Activated CD8-positive, alpha-beta memory T cell treated with anti-CD3 and anti-CD28 coated beads for 48 hours (primary cell): ENCODE measurements around the gene CTBP1.

Experiments
- DNase-seq, 3 experiments: peaks; one replicate each; pipeline ENCODE4 v3.0.0-alpha.2; 2020; ENCODE audit warnings: low read depth in 2 of 3, low spot score in 2 of 3

CTBP1 gene

GRCh38 chr4:1250921-1251772 is 2.2 kb upstream of the CTBP1 start:
- DNase-seq = no peak

DNA sequence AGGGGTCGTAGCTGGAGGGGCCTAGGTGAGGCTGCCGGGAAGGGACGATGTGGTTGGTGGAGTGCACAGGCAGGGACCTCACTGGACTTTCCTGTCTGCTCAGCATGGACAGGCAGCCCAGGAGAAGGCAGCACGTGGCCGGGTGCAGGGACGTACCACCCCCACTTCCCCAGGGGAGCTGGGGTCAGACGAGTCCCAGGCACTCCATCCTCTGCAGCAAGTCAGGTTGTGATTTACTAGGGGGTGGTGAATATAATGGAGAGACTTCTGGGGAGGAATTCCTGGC is 1.5 kb upstream of the CTBP1 start:
- DNase-seq = no peak

GRCh38 chr4:1249731-1250526 is 999 bp upstream of the CTBP1 start:
- peak in 1 of 3 experiments; percentile 38 for DNase-seq

DNA sequence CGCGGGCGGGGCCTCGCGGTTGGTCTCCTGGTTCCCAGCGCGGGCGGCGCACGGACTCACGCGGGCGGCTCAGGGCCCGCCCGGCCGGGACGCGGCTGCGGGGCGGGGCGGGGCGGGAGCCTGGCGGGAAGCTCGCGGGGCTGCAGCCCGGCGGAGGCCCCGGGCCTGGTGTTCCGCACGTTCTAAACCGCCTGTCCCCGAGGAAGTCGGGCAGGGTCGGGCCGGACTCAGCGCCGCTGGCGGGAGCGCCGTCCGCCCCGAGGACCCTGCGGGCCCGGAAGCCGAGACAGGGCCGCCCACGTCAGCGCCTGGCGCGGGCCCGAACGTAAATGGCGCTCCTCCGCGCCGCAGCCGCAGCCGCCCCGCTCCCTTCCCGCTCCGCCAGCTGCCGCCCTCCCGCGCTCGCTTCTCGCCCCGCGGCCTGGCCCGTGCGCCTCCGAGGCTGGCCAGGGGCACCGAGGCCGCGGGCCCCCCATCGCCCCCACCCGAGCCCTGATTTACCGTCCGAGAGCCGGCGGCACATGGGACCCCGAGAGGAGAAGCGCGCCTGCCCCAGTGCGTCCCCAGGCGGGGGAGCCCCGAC is 309 bp upstream of the CTBP1 start:
- peak; percentile 57 to 63 (median 63) for DNase-seq

GRCh38 chr4:1247864-1248244 is 1.1 kb downstream of the CTBP1 start:
- peak in 1 of 3 experiments; percentile 32 for DNase-seq

DNA sequence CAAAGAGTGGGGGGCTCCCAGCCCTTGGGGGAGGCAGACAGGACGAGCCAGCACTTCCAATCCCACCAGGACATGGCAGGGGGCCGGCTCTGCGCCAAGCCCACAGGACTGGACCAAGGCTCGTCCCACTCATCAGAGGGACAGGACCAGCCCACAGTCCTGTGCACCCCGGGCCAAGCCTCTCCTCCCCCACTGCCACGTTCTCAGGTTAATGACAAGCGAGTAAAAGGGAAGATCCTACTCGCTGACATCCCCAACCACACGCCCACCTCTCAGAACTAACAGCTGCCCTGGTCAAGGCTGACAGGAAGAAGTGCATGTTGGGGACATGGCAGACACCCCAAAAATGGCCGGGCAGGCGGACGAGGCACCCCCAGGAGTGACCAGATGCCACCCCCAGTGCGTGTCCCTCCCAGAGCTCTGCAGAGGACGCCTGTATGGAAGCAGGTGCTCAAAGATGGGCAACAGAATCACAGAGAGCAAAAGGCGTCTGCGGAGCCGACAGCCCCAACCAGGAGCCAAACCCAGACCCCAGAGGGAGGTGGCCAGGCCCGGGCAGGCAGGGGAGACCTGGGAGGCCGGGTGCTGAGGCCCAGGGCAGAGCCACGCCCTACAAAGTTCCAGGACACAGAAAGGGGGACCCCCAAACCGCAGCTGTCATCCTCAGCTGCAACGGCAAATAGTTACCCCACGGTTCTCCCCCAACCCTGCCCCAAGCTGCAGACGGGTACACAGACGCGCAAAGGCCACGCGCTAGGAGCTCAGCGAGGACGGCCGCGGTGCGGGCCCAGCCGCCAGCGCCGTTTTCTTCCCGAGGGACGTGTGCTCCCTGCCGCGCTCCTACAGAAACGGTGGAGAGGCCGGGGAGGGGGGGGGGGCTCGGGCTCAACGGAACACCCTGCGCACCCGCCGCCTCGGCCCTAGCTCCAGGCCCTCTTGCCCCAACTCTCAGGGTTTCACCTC is 1.7 kb downstream of the CTBP1 start:
- no peak for DNase-seq

DNA sequence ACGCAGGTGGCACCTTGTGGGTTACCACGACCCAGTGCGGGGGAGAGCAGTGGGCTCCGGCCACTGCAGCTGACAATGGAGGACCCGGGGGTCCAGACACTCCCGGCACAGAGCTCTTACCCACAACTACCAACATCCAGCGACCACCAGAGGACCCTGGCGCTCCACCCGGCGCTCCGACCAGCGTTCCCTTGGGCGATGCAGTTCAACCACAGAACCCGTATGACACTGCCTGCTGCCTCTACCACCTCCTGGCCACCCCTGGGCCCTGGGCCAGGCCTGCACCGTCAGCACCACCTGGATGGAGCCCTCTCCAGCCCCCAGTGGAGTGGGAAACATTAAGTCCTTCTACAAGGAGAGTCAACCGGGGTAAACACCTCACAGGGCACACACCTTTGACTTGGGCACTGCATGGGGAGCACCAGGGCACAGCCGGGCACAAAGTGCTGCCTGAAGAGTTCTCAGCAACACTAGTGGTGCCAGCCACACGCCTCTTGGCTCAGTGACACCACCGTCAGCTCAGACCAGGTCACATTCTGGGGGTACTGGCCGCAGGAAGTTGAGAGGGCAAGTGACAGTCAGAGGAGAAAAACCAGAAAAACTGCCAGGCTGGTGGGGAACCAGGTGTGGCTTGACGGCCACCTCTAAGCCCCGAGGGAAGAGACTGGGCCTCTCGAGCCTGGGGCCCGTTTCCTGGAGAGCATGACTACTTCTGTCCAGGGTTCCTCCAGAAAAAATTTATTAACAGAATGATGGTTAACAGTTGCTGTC is 2.6 kb downstream of the CTBP1 start:
- DNase-seq = no peak

DNA sequence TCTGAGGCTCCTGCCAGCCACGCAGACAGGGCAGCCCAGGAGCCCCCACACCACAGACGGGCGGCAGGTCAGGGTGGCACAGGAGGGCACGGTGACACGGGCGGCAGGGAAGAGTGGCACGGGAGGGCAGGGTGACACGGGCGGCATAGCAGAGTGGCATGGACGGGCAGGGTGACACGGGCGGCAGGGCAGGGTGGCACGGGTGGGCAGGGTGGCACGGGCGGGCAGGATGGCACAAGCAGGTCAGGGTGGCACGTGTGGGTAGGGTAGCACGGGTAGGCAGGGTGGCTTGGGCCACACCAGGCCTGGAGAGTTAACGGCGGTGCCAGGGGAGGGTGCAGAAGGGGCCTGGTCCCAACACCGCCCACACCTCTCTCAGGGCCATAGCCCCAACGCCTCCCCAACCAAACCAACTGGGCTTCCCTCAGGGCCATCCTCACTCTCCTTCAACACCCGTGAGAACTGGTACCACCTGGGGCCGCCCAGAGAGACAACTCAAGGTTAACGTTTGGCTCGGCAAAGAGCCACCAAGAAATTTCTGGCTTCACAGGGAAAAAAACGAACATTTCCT is 3.4 kb downstream of the CTBP1 start:
- DNase-seq = no peak

GRCh38 chr4:1244978-1245471 is 3.9 kb downstream of the CTBP1 start:
- no peak for DNase-seq

GRCh38 chr4:1244081-1244977 is 4.6 kb downstream of the CTBP1 start:
- no peak for DNase-seq

DNA sequence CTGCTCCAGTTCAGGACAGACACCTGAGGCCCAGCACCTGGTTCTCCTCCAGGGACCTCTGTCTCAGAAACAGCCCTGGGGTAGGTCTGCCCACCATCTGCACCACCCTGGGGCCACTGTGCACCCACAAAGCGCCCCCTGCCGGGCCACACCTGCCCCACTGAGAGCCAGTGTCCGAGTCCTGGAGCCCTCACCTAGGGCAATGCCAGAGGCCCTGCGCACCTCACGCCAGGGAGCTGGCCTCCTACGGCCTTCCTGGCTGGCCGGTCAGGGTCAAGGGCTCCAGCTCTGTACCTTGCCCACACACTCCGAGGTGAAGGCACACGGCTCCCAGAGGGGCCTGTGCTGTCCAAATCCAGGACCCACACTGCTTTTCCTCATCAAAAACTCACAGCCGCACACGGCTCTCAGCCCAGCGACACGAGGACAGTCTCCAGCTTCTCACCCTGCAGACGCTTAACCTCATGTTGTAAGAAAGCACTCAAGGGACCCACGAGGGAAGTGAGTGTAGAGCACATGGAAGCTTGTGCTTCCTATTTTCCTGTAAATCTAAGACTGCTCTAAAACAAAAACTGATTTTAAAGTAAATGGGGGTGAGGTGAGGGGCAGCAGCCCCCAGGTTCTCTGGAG is 5.4 kb downstream of the CTBP1 start:
- no peak for DNase-seq

- no peak for DNase-seq
These were observed 6.2 kb downstream of the CTBP1 start for GRCh38 chr4:1242506-1243450.

- DNase-seq = no peak
These were observed 6.9 kb downstream of the CTBP1 start for GRCh38 chr4:1241936-1242505.

- DNase-seq = no peak
These were observed 7.4 kb downstream of the CTBP1 start for GRCh38 chr4:1241466-1241935.

GRCh38 chr4:1240721-1241465 is 8.0 kb downstream of the CTBP1 start:
- DNase-seq = no peak

- no peak for DNase-seq
These were observed 9.0 kb downstream of the CTBP1 start for GRCh38 chr4:1239950-1240307.
